Measurements from ENCODE around the gene UST. TPM values are rescaled to one million over a fixed set of nuclear protein-coding genes. Genes with fewer than 3 reads are reported as not detected.

Gene UST
- total RNA-seq, 1 experiment from 2014 or later, result 10.0 TPM

DNA sequence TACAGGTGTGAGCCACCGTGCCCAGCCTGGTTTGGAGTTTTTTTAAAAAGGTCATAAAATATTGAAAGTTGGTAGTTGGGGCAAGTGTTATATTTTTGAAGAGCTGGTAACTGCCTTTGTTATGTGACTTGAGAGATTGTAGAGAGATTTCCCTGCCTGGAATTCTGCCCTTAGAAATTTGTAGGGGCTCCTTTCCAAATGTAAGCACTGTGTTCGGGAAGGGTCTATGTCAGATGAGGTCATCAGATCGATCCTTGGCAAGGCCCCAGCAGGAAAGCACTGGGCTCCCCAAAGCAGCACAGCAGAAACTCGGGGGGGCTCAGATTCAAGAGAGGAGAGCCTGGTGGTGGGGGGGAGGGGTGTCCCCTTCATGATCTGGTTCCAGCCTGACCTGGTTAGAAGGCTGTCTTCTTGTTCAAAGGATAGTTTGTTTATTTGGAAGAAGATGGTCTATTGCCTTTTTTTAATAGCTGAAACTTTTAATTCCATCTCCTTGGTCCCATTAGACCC is 220.2 kb downstream of the UST start:
- ChIA-PET POLR2A (no interaction called here), CTCF (interaction anchor here (0.6 to 3.1 kb wide), 2 partner anchors 19 to 390 kb away, joined by 3 to 16 read pairs; no protein-coding TSS in a partner anchor)
- TF ChIP-seq, protein P1, sequence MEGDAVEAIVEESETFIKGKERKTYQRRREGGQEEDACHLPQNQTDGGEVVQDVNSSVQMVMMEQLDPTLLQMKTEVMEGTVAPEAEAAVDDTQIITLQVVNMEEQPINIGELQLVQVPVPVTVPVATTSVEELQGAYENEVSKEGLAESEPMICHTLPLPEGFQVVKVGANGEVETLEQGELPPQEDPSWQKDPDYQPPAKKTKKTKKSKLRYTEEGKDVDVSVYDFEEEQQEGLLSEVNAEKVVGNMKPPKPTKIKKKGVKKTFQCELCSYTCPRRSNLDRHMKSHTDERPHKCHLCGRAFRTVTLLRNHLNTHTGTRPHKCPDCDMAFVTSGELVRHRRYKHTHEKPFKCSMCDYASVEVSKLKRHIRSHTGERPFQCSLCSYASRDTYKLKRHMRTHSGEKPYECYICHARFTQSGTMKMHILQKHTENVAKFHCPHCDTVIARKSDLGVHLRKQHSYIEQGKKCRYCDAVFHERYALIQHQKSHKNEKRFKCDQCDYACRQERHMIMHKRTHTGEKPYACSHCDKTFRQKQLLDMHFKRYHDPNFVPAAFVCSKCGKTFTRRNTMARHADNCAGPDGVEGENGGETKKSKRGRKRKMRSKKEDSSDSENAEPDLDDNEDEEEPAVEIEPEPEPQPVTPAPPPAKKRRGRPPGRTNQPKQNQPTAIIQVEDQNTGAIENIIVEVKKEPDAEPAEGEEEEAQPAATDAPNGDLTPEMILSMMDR (IDR thresholded peaks at IDR 0.05; ENCODE audit: unreplicated experiment), result no peak
- H3K9me3 Mint-ChIP-seq (ENCODE audit: unreplicated experiment), result no peaks in the 10 kb centered on the region
- intact Hi-C loops (cut with micrococcal nuclease), result no loop called here
- DNase-seq (ENCODE audit: unreplicated experiment), result no peak
- no peak overlapping the region for H3K27ac Mint-ChIP-seq (ENCODE audit: low read depth, unreplicated experiment)
- no peaks in the 10 kb centered on the region for H3K27me3 Mint-ChIP-seq (ENCODE audit: insufficient read depth, unreplicated experiment)
- no TSS peak for BruUV-seq (replicated peaks)
- H3K4me3 Mint-ChIP-seq (ENCODE audit: unreplicated experiment), result no peak overlapping the region
- H3K36me3 Mint-ChIP-seq (ENCODE audit: insufficient read depth, unreplicated experiment), result no peaks in the 10 kb centered on the region
- peaks cover 1% of the 10 kb centered on the region for H3K4me1 Mint-ChIP-seq (ENCODE audit: insufficient read depth, unreplicated experiment)

DNA sequence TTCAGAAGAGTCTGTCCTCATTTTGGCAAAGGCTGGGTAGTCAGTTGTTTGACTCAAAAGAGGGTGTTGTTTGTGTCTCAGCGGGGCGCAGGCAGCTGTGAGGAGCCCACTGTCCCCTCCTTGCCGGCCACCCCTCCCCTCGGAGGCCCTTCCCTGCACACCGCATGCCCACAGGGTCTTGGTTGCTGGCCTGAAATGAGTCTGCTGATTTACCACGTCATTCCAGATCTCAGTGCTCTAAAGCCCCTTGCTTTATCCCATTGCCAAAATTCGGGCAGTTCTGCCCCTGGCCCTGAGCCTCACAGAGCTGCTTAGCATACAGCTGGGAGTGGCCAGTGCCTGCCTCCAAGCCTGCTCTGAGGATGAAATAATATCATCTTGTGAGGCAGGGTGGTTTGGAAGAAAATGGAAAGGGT is 220.7 kb downstream of the UST start:
- H3K4me1 Mint-ChIP-seq (ENCODE audit: insufficient read depth, unreplicated experiment), result peaks cover 5% of the 10 kb centered on the region
- ChIA-PET POLR2A (no interaction called here), CTCF (interaction anchor here (0.6 to 3.1 kb wide), 2 partner anchors 19 to 390 kb away, joined by 3 to 16 read pairs; no protein-coding TSS in a partner anchor)
- TF ChIP-seq, protein P1 (IDR thresholded peaks at IDR 0.05; ENCODE audit: unreplicated experiment), result no peak
- no peaks in the 10 kb centered on the region for H3K36me3 Mint-ChIP-seq (ENCODE audit: insufficient read depth, unreplicated experiment)
- no peaks in the 10 kb centered on the region for H3K9me3 Mint-ChIP-seq (ENCODE audit: unreplicated experiment)
- H3K27ac Mint-ChIP-seq (ENCODE audit: low read depth, unreplicated experiment), result no peak overlapping the region
- DNase-seq (ENCODE audit: unreplicated experiment), result no peak
- intact Hi-C loops (cut with micrococcal nuclease), result no loop called here
- H3K4me3 Mint-ChIP-seq (ENCODE audit: unreplicated experiment), result no peak overlapping the region
- no TSS peak for BruUV-seq (replicated peaks)
- no peaks in the 10 kb centered on the region for H3K27me3 Mint-ChIP-seq (ENCODE audit: insufficient read depth, unreplicated experiment)

DNA sequence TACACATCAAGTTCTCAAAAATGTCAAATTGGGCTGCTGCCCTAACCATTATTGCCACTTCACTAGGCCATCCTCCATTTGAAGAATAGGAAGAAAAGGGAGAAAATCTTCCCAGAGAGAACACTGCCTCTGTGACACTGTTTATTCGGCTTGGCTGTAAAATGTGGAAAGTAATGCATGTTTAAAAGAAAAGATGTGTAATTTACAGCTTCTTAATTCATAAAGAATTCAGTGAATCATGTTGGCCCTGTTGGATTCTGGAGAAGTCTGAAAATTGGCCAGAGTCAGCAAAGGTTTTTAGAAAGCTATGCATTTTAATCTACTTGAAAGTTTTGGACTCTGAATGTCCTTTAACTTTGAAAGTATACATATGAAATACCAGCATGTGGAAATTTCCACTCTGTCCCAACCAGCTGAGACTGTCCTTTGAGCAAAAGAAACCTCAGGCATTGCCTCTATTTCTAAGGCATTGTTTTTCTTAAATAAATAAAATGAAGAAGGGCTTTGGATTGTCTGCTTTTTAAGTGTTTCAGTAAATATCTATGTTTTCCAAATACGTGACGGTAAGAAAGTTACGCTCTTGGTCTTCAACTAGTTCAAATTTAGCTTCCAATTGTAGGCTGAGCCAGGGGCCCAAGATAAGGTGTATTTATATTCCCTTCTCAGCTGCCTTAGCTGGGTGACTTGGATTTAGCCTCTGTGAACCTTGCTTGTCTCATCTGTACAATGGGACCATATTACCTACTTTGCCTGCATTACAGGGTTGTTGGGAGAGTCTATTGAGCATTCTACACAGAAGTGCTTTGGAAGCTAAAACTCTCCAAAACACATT is 222.2 kb downstream of the UST start:
- peaks cover 5% of the 10 kb centered on the region for H3K4me1 Mint-ChIP-seq (ENCODE audit: insufficient read depth, unreplicated experiment)
- intact Hi-C loops (cut with micrococcal nuclease), result no loop called here
- no peaks in the 10 kb centered on the region for H3K36me3 Mint-ChIP-seq (ENCODE audit: insufficient read depth, unreplicated experiment)
- BruUV-seq (replicated peaks), result no TSS peak
- CTCF ChIA-PET, result interaction anchor here (0.5 to 3.1 kb wide), 5 partner anchors 9 to 392 kb away, joined by 3 to 16 read pairs (median 4); no protein-coding TSS in a partner anchor
- no peak overlapping the region for H3K4me3 Mint-ChIP-seq (ENCODE audit: unreplicated experiment)
- no peaks in the 10 kb centered on the region for H3K27me3 Mint-ChIP-seq (ENCODE audit: insufficient read depth, unreplicated experiment)
- H3K27ac Mint-ChIP-seq (ENCODE audit: low read depth, unreplicated experiment), result no peak overlapping the region
- TF ChIP-seq, protein P1 (IDR thresholded peaks at IDR 0.05; ENCODE audit: unreplicated experiment), result no peak
- POLR2A ChIA-PET, result interaction anchor here (0.7 kb wide), 1 partner anchor 20 kb away, joined by 3 read pairs; no protein-coding TSS in a partner anchor
- H3K9me3 Mint-ChIP-seq (ENCODE audit: unreplicated experiment), result no peaks in the 10 kb centered on the region
- no peak for DNase-seq (ENCODE audit: unreplicated experiment)

DNA sequence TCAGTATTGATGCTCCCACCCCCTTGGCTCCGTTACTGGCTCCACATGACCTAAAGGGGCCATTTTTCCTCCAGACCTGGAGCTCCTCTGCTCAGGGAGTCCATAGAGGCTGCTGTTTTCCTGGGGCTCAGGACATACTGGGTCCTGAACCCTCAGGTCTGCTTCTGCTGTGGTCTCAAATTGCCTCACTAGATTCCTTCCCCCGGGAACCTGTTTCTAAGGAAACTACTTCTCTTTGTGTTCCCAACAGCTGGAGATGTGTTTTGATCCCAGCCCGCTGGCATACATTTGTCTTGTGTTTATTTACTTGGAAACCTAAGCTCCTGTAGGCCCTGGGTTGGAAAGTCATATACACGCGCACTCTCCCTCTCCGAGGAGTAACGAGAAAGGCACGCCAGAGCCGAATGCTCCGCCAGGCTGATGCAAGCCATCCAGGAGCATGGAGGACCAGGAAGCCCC is 222.8 kb downstream of the UST start:
- Mint-ChIP-seq H3K36me3 (ENCODE audit: insufficient read depth, unreplicated experiment) (no peaks in the 10 kb centered on the region), H3K4me1 (ENCODE audit: insufficient read depth, unreplicated experiment) (peaks cover 5% of the 10 kb centered on the region), H3K9me3 (ENCODE audit: unreplicated experiment) (no peaks in the 10 kb centered on the region), H3K4me3 (ENCODE audit: unreplicated experiment) (no peak overlapping the region), H3K27me3 (ENCODE audit: insufficient read depth, unreplicated experiment) (no peaks in the 10 kb centered on the region), H3K27ac (ENCODE audit: low read depth, unreplicated experiment) (no peak overlapping the region)
- CTCF ChIA-PET, result interaction anchor here (0.5 to 3.1 kb wide), 3 partner anchors 57 to 392 kb away, joined by 3 to 16 read pairs (median 4); no protein-coding TSS in a partner anchor
- no TSS peak for BruUV-seq (replicated peaks)
- intact Hi-C loops (cut with micrococcal nuclease), result no loop called here
- TF ChIP-seq, protein P1 (IDR thresholded peaks at IDR 0.05; ENCODE audit: unreplicated experiment), result no peak
- POLR2A ChIA-PET, result no interaction called here
- no peak for DNase-seq (ENCODE audit: unreplicated experiment)

Measured in MCF 10A (cell line).